Amniotic epithelial cell (primary cell): Measurements from ENCODE around the gene ACOX3.

Source experiments
- DNase-seq: peaks from one replicate; pipeline ENCODE4 v3.0.0-alpha.2; 2010; ENCODE audit warnings: low read depth

The ACOX3 gene

GRCh38 chr4:8319731-8320385 lies 120.7 kb downstream of the ACOX3 start:
- DNase-seq: no peak

GRCh38 chr4:8319061-8319460 lies 121.5 kb downstream of the ACOX3 start:
- DNase-seq: no peak

GRCh38 chr4:8318509-8318908 lies 122.0 kb downstream of the ACOX3 start:
- DNase-seq: no peak

- DNase-seq: no peak
These were observed 123.0 kb downstream of the ACOX3 start for GRCh38 chr4:8317474-8317873.

GRCh38 chr4:8316911-8317351 lies 123.6 kb downstream of the ACOX3 start:
- no peak for DNase-seq
